Measurements from ENCODE around the gene UBE2QL1. TPM values are rescaled to one million over a fixed set of nuclear protein-coding genes. Genes with fewer than 3 reads are reported as not detected.
"Not testable (repeated sequence)": the region's sequence is repeated elsewhere in the genome, so short reads cannot be mapped to it uniquely, and the experiment has no call there.

UBE2QL1 gene
- total RNA-seq, 1 donor from 2014 or later, result not detected

DNA sequence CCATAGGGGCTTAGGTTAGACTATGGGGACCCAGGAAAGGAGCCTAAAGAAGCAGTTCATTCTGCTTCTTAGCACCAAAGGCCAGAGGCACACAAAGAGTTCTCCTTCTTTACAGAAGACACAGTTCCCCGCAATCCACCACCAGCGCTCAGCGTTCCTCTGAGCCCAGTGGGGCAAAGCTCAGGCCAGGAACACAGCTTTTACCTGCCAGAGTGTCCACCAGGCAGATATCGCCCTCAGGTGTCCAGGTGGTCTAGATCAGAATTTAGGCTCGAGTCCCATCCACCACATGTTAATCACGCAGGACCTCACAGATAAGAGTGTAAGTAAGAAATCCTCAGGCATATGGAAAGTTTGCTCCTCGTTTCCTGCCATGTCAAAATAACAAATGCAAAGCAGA lies 53.0 kb downstream of the UBE2QL1 start:
- ATAC-seq, result no peak

DNA sequence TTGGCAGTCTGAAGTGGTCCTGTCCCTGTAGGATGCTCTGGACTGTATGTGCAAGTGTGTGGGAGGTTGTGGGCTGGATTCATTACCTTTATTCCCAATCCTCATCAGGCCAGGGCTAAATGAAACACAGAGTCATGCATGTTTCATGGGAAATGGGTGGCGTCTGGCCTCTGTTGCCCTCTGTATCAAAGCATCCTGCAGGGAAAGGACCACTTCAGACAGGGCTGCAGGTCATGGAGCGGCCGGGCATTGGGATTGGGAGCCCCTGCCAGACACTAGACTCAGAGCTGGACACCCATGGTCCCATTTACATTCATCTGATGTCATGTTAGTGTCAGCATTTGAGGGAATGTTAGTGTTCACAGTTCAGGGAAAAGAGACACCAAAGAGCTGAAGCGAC lies 53.8 kb downstream of the UBE2QL1 start:
- no peak for ATAC-seq

DNA sequence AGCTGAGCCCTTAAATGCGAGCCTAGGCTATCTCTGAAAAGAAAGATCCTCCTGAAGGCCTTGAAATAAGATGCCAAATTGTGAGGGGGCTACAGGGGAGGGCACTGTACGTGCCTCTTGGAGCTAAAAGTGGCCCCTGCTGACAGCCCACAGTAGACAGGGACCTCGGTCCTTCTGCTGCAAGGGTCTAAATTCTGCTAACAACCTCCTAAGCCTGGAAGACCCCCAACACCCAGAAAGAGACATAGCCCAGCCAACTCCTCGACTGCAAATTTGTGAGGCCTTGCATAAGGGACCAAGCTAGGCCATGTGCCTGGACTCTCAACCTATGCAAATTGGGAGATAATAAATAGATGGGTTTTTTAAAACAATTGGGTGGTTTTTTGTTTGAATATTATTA lies 54.7 kb downstream of the UBE2QL1 start:
- no peak for ATAC-seq

DNA sequence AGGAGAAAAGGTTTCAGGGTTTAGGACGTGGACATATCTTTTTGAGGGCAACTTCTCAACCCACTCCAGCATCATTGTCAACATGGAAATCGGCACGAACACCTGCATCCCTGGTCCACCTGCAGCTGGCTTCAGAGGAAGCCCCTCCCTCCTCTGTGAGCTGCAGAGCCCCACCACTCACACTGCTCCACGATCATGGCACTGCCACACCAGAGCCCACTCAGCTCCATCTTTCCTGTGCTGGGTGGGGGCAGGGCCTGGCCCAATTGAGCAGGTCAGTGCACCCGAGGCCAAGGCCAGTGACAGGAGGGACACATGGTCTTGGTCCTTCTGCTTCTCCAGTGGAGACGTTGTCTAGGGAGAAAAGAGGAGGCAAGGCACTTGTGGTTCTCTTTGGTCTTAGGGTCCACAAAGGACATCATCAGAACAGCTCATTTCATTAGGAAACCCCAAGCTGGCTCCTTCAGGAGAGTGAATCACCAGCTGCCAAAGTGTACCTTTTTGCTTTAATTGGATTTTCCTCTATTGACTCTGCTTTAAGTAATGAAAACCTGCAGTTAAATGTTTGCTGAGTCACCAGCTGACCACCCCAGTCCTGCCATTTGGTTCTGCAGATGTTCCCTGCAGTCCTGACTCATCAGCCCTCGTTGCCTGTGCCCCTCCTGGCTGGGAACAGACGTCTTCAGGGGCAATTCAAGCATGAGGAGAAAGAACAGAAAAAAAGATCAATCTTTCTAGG lies 56.2 kb downstream of the UBE2QL1 start:
- no peak for ATAC-seq

DNA sequence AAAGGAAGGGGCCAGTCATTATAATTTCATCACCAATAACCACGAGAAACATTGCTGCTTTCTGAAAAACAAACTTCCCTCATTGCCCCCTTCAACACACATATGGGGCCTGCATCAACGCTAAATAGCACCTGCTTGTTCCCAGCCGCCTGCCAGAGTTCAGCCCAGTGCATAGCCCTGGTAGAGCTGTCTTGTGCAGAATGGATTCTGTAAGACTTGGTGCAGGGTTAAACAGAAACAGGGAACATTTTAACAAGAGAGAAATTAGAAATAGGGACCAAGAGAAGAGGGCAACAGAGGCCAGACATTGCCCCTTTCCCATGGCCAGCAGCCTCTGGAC lies 56.7 kb downstream of the UBE2QL1 start:
- no peak for ATAC-seq

DNA sequence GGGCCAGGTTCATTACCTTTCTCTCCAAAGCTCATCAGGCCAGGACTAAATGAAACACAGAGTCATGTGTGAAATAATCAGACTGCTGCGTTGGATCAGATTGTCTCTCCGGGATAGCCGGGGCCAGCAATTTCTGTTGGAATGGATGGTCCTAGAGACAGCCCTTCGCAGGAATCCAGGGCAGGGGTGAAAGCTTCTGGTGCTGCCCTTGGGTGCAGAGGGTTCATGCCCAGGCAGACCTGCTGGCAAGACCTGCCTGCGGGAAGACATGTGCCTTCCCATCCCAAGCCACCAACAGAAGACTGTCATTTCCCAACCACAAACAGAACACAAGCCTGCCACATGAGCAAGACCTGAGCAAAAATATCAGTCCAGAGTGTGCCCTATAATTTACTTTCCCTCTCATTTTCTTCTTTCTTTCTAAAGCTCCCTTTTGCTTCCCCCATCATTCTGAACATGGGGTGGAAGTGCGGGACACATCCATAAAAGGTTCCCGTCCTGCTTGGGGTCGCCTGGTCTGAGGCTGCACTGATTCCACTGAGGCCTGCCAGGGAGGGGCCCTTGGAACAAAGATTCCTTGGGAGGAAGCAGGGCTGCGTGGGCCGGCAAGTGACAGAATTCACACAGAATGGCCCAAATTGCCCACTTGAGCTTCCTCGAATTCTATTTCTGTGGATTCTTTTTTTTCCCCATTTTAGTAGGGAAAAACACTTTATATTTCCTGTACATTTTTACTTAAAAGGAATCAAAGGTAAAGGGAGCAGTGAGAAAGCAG lies 57.3 kb downstream of the UBE2QL1 start:
- ATAC-seq, result no peak

DNA sequence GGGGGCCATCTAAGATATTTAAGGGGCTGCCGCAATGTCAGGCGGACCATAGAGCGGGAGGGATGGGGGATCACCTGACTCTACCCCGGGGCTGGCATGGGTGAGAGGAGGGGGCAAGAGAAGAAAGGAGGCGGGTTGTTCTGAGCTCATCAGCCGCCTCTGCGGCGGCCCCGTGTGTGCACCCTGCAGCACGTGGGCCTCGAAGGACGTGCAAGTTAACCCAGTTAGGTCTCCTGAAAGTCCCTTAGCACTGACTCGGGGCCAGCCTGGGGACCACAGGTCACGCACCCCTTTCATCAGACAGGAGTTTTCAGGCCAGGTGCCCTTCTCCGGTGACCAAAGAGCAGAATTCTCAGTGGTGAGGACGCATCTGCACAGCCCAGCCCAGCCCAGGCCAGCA lies 58.0 kb downstream of the UBE2QL1 start:
- no peak for ATAC-seq

DNA sequence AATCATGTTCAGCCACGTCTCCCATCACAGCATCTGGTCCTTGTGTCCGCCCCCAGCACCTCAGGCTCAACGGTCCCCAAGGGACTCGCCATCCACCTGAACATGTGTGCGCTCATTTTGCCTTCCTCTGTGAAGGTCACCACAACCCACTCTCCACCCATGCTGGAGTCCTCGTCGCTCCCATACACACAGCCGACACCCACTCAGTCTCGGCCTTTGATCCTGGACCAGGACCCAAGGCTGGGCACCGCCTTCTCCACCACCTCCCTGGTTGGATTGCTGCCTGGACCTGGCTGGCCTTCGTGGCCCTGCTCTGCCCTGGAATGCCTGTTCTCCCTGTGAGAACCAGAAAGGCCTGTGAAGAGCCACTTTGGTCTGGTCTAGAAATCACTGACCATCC lies 60.3 kb downstream of the UBE2QL1 start:
- ATAC-seq, result no peak

DNA sequence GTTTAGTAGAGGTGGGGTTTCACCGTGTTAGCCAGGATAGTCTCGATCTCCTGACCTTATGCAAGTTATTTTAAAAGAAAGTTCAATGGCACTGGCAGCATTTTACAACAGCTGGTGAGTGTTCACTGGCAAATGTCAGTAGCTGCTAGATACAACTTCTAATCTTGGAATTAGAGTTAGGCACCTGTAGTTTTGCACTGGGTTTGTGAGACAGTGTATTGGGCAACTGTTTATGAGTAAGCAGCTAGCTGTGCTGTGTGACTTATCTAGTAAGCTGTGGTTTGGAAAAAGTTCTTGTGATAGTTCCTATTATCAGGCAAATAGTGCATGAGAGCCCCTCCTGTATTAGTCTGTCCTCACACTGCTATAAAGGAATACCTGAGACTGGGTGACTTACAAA lies 61.5 kb downstream of the UBE2QL1 start:
- no peak for ATAC-seq

DNA sequence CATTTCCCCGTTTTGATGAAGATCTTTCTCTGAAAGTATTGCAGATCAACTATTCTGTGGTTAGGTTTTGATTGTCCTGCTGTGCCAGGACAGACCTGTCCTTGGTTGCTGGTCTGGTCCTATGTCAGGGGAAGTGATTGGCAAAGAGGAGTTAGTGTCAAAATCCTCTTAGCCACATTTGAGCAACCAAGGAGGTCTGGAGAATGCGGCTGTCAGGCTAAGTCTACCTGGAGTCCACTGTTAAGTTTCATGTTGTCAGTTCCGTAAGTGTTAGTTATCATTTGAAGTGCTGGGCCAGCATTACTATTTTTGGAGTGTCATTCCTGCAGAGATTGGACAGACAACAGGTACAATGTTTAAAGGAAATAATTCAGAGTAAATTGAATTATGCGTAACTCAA lies 62.3 kb downstream of the UBE2QL1 start:
- ATAC-seq, result no peak

DNA sequence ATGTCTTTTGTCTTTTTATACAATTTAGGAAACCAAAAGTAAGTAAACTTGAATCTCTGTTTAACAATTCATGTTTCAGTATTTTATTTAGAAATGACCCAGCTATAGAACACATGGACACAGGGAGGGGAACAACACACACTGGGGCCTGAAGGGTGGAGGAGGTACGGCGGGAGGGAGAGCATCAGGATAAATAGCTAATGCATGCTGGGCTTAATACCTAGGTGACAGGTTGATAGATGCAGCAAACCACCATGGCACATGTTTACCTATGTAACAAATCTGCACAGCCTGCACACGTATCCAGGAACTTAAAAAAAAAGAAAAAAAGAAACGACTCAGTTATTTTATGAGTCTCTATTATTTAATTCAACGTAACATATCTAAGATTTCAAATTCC lies 67.2 kb downstream of the UBE2QL1 start:
- not testable (repeated sequence) for ATAC-seq

DNA sequence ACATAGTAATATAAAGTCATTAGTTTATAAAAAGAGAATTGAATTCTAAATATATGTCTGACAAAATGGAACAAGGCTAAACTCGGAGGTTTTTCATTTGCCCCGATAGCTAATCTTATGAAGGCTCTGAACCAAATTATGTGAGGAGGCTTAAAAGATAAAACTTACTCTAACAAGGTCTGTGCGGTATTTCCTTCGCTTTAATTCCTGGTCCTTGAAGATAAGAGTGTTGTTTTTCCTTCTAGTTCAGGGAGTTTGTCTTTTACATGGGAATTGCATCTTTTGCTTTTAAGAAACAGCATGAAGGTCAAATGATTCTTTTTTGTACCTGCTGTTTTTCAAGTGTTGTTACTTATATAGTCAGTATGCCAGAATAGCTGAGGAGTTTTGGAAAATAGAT lies 68.2 kb downstream of the UBE2QL1 start:
- no peak for ATAC-seq

DNA sequence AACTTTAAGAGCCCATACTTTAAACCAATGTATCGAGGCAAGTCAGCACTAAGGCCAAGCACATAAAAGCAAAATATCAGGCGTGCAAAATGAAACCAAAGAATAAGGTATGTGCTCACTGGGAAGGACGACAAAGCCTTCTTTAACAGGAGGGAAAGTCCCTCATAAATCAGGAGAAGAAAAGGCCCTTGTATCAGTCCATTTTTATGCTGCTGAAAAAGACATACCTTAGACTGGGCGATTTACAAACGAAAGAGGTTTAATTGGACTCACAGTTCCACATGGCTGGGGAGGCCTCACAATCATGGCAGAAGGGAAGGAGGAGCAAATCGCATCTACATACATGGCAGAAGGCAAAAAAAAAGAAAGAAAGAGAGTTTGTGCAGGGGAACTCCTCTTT lies 68.9 kb downstream of the UBE2QL1 start:
- no peak for ATAC-seq

DNA sequence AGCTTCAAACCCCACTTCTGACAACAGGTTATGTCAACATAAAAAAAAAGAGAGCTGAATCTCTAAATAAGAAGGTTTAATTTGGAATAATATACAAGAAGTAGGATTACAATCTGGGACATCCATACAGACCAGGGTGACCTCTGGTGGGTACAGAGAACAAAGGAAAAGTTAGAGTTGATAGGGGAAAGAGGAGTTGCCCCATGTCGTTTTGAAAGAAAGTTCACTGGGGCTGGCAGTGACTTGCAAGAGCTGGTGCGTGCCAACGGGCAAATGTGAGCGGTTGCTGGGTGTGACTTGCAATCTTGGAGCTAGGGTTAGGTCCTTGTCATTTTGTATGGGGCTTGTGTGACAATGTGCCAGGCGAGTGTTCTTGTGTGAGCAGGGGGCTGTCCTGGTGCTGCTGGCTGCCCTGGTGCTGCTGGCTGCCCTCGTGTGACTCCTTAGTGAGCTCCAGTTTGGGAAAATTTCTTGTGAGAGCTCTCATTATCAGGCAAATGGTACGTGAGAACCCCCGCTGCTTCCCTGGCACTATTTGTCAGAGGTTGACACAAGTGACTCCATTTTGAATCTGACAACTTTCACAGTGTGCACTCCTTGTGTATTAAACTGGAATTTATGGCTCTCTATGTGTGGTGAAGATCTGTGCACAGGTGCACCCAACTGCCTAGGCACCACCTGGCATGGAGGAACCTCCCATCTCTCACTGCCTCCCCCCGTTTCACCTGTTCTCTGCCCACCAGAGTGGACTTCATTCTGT lies 69.8 kb downstream of the UBE2QL1 start:
- no peak for ATAC-seq

DNA sequence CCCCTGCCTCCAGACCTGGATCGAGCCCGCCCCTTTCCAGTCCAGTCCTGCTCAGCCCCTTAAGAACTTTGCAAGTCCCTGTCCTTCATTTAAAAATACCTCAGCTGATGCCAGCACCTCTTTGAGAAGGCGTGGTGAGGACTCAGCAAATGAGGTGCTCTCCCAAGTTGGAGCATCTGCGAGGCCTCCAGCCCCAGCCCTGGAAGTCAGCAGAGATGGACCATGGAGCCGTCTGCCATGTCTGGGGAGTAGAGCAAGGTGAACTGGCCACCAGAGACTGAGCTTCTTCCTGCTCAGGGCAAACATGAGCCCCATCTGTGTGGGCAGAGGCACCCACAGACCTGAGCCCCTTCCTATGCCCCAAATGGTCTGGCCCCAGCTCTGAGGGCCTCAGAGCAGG lies 71.5 kb downstream of the UBE2QL1 start:
- ATAC-seq, result no peak

DNA sequence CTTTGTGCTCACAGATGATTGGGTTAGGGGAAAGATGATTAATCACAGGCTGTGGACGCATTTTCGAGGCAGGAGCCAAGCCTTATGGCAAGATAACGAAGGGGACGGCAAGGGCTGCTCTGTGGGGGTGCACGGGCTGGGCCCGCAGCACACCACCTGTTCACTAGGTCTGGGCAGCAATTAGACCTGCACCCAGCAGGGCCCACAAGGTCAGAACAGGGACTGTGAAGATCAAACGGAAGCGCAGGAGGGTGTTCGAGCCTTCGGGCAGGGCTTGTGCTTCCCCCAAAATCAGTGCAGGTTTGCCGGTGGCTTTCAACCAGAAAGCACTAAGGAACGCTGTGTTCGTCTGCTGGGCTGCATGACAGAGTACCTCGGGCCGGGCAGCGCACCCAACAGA lies 73.7 kb downstream of the UBE2QL1 start:
- ATAC-seq, result no peak

DNA sequence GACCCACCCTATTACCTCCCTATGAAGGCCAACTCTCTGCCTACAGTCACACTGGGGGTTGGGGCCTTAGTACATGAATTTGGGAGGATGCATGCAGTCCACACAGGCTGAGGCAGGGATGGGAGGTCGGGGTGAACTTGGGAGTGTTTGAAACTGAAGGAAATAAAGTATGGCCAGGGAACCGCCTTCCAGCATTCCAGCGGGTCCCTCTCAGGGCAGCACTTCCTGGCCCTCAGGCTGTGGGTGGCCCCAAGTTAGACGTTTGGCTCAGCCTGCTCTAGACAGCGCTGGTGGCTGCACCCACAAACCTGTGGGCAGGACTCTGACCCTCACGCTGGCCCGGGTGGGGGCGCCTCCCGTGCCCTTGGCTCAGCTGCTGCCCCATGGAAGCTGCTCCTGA lies 74.3 kb downstream of the UBE2QL1 start:
- ATAC-seq, result no peak

DNA sequence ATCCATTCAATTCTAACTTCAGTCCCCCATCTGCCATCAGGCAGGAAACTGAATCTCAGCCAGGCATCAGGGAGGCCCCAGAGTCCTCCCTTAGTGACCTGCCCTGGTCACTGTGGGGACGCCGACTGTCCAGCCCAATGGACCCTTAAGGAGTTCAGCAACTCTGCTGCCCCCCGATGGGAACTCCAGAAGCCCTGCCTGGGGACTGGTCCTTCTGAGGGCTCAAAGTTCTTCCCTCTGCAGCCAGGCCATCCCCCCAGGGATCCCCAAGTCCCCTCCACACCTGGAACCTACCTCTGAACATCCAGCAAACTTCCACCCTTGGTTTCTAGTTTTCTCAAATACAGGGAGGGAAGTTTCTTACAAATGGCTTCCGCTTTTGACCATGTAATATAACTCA lies 76.8 kb downstream of the UBE2QL1 start:
- no peak for ATAC-seq

DNA sequence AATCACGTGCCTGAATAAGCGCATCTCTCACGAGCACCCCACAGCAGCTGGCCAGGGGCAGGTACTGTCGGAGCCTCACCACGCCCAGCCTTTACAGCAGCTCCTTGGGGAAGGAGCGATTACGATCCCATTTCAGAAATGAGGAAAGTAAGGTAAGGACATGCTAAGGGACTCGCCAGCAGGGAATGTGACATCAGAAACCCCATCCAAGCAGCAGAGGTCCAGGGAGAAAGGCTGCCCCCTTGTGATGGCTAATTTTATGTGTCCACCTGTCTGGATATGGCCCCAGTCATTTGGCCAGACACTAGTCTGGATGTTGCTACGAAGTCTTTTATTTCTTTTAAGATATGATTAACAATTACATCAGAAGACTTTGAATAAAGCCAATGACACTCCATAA lies 77.3 kb downstream of the UBE2QL1 start:
- no peak for ATAC-seq

DNA sequence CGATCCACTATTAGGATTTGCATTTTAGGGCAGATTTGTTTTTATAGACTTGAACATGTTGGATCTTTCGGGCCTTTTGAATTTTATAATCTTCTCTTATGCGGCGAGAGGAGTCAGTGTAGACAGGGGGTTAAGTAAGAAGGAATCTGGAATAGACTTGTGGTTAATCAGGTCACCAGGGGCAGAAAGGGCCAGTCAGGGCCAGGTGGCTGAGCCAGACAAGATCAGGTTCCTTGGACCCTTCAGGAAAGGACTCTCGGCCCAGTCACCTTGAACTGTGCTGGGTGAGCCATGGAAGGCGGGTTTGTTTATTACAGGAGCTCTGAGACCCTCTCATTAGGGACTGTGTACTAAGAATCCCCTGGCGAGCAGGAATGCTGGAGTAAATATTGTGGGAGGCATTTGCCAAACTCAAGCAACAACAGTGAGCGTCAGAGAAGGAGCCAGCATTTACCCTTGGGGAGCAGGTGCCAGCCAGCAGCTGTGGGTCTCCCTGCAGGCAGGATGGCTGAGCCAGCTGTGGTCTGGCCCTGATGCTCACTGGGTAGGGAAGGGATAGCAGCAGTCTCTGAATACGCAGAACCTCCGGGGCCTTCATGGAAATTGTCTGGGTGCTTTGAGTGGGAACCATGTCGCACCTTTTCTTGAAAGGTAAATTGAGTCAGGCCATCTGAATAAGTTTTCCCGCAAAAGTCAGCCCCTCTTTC lies 79.2 kb downstream of the UBE2QL1 start:
- ATAC-seq, result no peak

DNA sequence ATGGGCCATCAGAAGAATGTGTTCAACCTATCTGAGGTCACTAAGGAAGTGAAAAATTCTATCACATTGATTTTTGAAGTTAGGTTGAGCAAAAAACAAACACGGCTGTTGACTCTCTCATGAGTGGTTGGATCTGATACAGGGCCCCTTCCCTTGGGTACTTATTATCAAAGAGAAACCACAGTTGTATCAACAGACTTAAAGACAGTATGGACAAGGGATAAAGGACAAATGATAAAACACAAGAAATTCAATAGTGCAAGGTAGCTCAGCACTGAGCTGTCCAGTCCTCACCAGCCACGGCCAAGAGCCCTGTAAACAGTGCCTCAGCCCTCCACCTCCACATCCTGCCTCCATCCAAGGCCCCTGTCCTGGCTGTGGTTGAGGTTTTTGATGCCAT lies 86.9 kb downstream of the UBE2QL1 start:
- no peak for ATAC-seq

DNA sequence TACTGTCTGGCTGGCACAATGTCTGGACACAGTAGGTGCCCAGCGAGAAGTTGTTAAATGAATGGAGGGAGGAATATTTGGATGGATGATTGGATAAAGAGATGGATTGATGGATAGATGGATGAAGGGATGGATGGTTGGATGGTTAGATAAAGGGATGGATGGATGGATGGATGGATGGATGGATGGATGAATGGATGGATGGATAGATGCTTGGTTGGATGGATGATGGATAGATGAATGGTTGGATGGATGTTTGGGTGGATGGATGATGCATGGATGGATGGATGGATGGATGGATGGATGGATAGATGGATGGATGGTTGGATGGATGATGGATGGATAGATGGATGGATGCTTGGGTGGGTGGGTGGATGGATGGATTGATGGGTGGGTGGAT lies 90.4 kb downstream of the UBE2QL1 start:
- no peak for ATAC-seq
